MCF 10A (cell line): ENCODE results near the gene ASB4. TPM values are rescaled to one million over a fixed set of nuclear protein-coding genes. Genes with fewer than 3 reads are reported as not detected.
"Not testable (repeated sequence)": the region's sequence is repeated elsewhere in the genome, so short reads cannot be mapped to it uniquely, and the experiment has no call there.

Experiments used
- BruUV-seq: library from RNA; stranded (reverse); fragments of 400-500 nt; replicated peaks from 2 replicates; lab custom pipeline; 2021; lab: Mats Ljungman, UMichigan
- CTCF ChIA-PET: fragments of 300-600 bp; sonication (Branson Sonifier 250); formaldehyde crosslinking; extraction: SDS; loops from one replicate; lab custom pipeline; 2021; ENCODE audit warnings: antibody characterized with exemption, inconsistent platforms; lab: Yijun Ruan, JAX
- POLR2A ChIA-PET: fragments of 300-600, 350-650 bp; sonication (Branson Sonifier 250); formaldehyde crosslinking; extraction: SDS; loops from one replicate; lab custom pipeline; 2020; ENCODE audit warnings: antibody characterized with exemption, inconsistent platforms; lab: Yijun Ruan, JAX
- DNase-seq: peaks from one replicate; pipeline ENCODE4 v3.0.0-alpha.2; 2018; ENCODE audit not compliant: unreplicated experiment
- H3K27ac Mint-ChIP-seq: one replicate; pipeline ENCODE4 v1.8.0; 2022; ENCODE audit warnings: mild to moderate bottlenecking, low read depth, mixed read lengths; ENCODE audit not compliant: unreplicated experiment
- H3K27me3 Mint-ChIP-seq: one replicate; pipeline ENCODE4 v1.8.0; 2022; ENCODE audit warnings: mixed read lengths; ENCODE audit not compliant: insufficient read depth, unreplicated experiment
- H3K36me3 Mint-ChIP-seq: one replicate; pipeline ENCODE4 v1.8.0; 2022; ENCODE audit warnings: mild to moderate bottlenecking, moderate library complexity, mixed read lengths; ENCODE audit not compliant: insufficient read depth, unreplicated experiment
- H3K4me1 Mint-ChIP-seq: one replicate; pipeline ENCODE4 v1.8.0; 2022; ENCODE audit warnings: mixed read lengths; ENCODE audit not compliant: insufficient read depth, unreplicated experiment
- H3K4me3 Mint-ChIP-seq: one replicate; pipeline ENCODE4 v1.8.0; 2022; ENCODE audit warnings: mild to moderate bottlenecking, moderate library complexity, mixed read lengths; ENCODE audit not compliant: unreplicated experiment
- H3K9me3 Mint-ChIP-seq: one replicate; pipeline ENCODE4 v1.8.0; 2022; ENCODE audit warnings: mixed read lengths; ENCODE audit not compliant: unreplicated experiment
- CTCF ChIP-seq: fragments of 200-600 bp; IDR thresholded peaks from one replicate; pipeline ENCODE4 v1.8.0; 2022; ENCODE audit warnings: antibody characterized with exemption, mild to moderate bottlenecking; ENCODE audit not compliant: unreplicated experiment
- intact Hi-C: fragments of 100-400 bp; cut with micrococcal nuclease; formaldehyde crosslinking; loops from 2 replicates; pipeline ENCODE4 v1.14.1; 2022
- total RNA-seq: library from RNA; stranded (reverse); gene quantifications from 2 replicates; pipeline ENCODE4 v1.2.3, GENCODE V29; 2022

The ASB4 gene
- total RNA-seq, 1 experiment from 2014 or later = not detected

- BruUV-seq = no TSS peak
Observed at GRCh38 chr7:95547361-95548348, 61.9 kb downstream of the ASB4 start.

GRCh38 chr7:95549818-95550529, 64.2 kb downstream of the ASB4 start:
- DNase-seq = peak; percentile 99

More at GRCh38 chr7:95547361-95548348, 61.9 kb downstream of the ASB4 start:
- no peaks in the 10 kb centered on the region for H3K9me3 Mint-ChIP-seq
- H3K27me3 Mint-ChIP-seq = no peaks in the 10 kb centered on the region
- H3K27ac Mint-ChIP-seq = no peak overlapping the region
- DNase-seq = peak; percentile 8
- no peak overlapping the region for H3K4me3 Mint-ChIP-seq
- peaks cover 39% of the 10 kb centered on the region for H3K4me1 Mint-ChIP-seq
- ChIA-PET POLR2A (interaction anchor here (0.8 to 5.4 kb wide), 8 partner anchors 31 to 141 kb away, joined by 3 to 59 read pairs (median 4); partner anchors contain the start of gene PDK4), CTCF (interaction anchor here (0.6 to 29.2 kb wide), 6 partner anchors 18 to 1452 kb away, joined by 3 to 1114 read pairs (median 9); partner anchors contain the start of gene PDK4)
- intact Hi-C loops = no loop called here
- no peaks in the 10 kb centered on the region for H3K36me3 Mint-ChIP-seq
- TF ChIP-seq CTCF = no peak

GRCh38 chr7:95550546-95550945, 64.8 kb downstream of the ASB4 start:
- Mint-ChIP-seq H3K27me3 (no peaks in the 10 kb centered on the region), H3K4me1 (peaks cover 35% of the 10 kb centered on the region), H3K4me3 (peak overlapping the region; percentile 63), H3K9me3 (no peaks in the 10 kb centered on the region), H3K36me3 (no peaks in the 10 kb centered on the region), H3K27ac (peak overlapping the region; percentile 99)
- DNase-seq = no peak
- intact Hi-C loops = loop anchor here (2.0 kb wide), 1 partner anchor 58 kb away; no protein-coding TSS in a partner anchor
- BruUV-seq = no TSS peak
- TF ChIP-seq CTCF = no peak
- CTCF ChIA-PET = interaction anchor here (0.6 to 4.6 kb wide), 9 partner anchors 8 to 138 kb away, joined by 3 to 73 read pairs (median 6); partner anchors contain the start of gene PDK4
- POLR2A ChIA-PET = interaction anchor here (0.5 to 3.1 kb wide), 20 partner anchors 11 to 1101 kb away, joined by 3 to 35 read pairs (median 4); partner anchors contain the start of gene PDK4

More at GRCh38 chr7:95549818-95550529, 64.2 kb downstream of the ASB4 start:
- Mint-ChIP-seq H3K27me3 (no peaks in the 10 kb centered on the region), H3K27ac (peak overlapping the region; percentile 99), H3K36me3 (no peaks in the 10 kb centered on the region), H3K9me3 (no peaks in the 10 kb centered on the region), H3K4me3 (peak overlapping the region; percentile 63), H3K4me1 (peaks cover 40% of the 10 kb centered on the region)
- TF ChIP-seq CTCF = no peak
- ChIA-PET POLR2A (interaction anchor here (0.6 to 3.1 kb wide), 26 partner anchors 9 to 1101 kb away, joined by 3 to 35 read pairs (median 4); partner anchors contain the start of gene PDK4), CTCF (interaction anchor here (0.5 to 4.6 kb wide), 13 partner anchors 9 to 1249 kb away, joined by 3 to 73 read pairs (median 4); partner anchors contain the start of gene PDK4)
- intact Hi-C loops = loop anchor here (2.0 kb wide), 1 partner anchor 59 kb away; no protein-coding TSS in a partner anchor
- no TSS peak for BruUV-seq

- POLR2A ChIA-PET = interaction anchor here (0.6 to 3.1 kb wide), 8 partner anchors 13 to 136 kb away, joined by 3 to 35 read pairs (median 10); no protein-coding TSS in a partner anchor
- H3K4me3 Mint-ChIP-seq, intact Hi-C loops, H3K36me3 Mint-ChIP-seq, H3K9me3 Mint-ChIP-seq, H3K27me3 Mint-ChIP-seq, BruUV-seq, DNase-seq: not testable (repeated sequence)
- CTCF ChIA-PET = interaction anchor here (0.6 to 4.6 kb wide), 8 partner anchors 8 to 136 kb away, joined by 3 to 73 read pairs (median 4); no protein-coding TSS in a partner anchor
- Mint-ChIP-seq H3K4me1 (peaks cover 33% of the 10 kb centered on the region), H3K27ac (peak overlapping the region; percentile 99)
Observed at GRCh38 chr7:95552010-95552926, 66.5 kb downstream of the ASB4 start.
